ENCODE results near the gene CITED1.

Gene CITED1

DNA sequence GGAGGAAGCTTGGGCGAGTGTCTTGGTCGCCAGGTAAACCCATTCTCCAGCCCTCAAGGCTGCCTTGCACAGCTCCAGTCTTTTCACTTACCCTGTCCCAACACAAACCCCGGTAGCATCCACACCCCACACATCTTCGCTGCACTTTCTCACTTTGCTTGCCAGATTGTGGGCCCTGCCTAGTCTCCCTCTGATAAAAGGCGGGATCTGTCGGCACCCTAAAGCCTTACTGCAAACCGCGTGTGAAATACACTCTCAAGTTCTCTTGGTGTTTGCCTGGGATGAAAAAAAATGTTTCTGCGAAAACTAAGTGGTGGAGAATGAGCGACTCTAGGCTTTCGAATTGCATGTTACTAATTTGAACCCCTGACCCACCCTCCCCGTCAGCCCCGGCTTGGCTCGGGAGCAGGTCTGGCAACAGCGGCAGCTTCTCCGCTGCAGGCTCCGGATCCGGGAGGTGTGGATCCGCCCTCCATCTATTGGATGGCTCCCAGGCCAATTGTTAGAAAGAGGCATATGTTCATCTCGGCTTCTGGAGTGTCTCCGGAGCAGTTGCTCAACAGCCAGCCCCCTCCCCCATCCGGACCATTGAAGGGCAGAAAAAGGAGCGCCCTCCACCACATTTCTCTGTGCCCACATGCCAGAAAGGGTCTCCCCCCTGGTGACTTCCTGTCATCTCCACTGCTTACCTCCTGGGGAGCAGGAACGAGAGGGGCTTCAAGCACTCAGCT is 3.0 kb upstream of the CITED1 start:
- DNase-seq (ENCODE audit: low read depth): no peak

DNA sequence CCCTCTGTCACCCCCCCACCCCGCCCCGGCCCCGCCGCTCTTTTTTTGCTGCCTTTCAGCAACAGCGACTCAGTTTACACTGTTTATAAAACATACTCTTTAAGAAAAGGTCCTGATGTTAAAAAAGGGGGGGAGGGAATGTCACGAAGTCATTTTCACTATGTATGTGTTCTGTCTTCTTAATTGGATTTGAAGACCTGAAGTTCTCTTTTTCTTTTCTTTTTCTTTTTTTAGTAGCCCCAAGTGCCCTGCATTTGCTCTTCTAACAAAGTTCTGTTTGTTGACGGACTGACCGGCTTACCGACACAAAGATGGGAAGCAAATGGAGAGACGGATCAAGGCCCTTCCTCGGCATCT is 2.5 kb upstream of the CITED1 start:
- no peak for DNase-seq (ENCODE audit: low read depth)

DNA sequence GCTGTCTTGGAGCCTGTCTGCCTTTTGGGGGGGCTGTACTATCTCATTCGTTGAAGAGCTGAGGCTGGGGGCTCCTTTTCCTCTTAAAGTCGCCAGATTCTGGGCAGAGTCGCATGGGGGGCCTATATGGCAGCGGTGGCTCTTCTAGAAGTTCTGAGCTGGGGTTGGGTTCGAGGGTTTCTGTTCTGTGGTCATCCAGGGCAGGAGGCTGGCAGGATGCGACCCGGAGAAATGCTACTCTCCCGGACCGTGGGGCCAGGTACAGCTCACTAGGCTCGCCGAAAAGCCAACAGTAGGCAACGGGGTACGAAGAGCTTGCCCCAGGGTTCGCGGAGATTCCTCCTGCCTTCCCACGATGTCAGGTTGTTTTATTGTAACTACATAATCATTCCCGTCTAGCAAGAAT is 1.9 kb upstream of the CITED1 start:
- no peak for DNase-seq (ENCODE audit: low read depth)

DNA sequence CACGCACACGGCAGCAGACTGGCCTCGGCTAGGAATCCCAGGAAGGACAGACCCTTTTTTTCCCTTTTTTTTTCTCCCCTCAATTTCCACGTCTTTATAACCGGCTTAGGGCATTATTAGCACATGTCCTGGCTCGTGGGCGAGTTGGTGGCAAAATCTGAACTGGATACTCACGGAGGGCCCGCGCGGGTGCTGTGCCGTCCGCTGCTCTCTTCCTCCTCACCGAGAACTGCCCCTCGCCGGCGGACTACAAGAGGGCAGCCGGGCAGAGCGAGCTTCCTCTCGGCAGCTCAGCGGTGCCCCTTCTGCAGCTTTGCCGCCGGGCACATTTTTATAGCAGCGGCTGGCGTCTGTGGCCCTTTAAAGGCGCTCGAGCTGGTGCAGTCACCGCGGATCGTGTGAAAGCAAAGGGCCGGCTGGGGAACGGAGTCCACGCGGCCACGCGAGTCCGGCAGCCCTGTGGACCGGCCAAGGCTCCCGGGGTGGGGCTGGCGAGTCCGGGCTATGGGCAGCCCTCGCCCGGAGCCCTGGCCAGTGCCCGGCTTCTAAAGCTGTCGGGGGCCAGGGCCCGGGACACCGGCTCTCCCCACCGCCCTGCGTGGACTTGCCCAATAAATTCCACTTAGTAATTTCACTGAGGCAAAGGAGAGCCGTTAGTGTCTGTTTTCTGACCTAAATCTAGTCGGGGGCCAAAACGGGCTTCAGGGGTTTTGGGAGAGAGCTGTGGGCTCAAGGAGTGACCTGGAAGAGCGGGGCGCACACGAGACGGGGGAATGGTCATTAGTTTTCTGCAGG is 1.3 kb upstream of the CITED1 start:
- DNase-seq (ENCODE audit: low read depth): no peak

DNA sequence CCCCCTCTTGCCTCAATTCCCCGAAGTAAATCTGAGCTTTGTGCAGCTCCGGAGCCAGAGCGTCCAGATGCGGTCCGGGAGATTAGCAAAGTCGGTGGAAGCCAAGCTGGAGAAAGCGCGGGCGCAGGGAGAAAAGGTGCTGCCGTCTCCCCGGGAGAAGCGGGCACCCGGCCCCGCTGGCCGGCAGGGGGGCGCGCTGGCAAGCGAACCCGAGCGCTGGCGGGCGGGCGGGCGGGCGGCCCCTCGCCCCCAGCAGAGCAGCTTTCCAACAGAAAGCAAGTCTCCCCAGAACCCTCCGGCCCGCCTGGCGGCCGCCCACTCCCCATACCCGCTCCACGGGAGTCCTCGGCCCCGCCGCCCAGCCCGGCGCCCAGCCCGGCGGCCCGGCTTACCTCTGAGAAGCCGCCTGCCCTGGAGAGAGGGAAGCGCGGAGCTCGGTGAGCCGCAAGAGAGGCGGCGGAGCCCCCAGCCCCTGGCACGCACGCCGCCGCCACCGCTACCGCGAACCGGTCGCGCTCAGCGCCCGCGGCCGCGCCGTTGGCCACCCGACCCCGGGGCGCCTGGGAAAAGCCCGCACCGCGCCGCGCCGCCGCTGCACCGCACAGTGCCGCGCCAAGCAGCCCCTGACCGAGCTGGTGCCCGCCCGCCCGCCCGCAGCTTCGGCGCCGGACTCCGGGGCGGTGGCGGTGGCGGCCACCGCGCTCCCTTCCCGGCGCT is 529 bp upstream of the CITED1 start:
- no peak for DNase-seq (ENCODE audit: low read depth)

DNA sequence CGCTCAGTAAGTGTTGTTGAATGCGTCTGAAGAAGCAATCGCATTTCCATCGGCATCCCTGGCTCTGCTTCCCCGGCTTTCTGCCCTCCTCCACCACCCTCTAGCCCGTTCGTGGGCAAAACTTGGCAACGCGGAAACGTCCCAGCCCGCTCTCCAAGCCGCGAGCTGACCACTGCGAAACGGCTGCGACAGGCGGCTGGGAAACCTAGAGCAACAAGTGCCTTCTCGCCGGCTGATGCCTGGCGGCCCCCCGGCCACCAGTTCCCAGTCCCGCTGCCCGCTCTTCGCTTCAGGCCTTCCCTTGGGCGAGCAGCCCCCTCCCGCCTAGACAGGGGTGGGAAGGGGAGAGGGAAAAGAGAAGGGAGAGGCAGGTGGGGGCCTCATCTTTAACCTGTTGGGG is 837 bp downstream of the CITED1 start:
- no peak for DNase-seq (ENCODE audit: low read depth)

DNA sequence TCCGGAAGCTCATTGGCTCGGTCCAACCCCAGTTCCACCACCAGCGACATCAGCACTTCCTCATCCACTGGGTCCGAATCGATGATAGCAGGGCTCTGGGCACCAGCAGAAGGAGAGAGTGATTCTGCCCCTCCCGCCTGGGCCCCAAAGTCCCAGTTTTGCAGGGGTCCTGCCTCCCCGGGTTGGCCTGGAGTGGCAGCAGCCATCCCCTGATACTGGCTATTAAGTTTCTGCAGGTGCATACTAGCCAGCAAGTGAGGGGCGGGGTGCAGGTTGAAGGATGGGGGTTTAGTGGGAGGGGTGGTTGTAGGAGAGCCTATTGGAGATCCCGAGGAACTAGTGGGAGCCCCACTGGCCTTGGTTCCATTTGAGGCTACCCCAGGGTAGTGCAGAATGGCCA is 3.9 kb downstream of the CITED1 start:
- no peak for DNase-seq (ENCODE audit: low read depth)

DNA sequence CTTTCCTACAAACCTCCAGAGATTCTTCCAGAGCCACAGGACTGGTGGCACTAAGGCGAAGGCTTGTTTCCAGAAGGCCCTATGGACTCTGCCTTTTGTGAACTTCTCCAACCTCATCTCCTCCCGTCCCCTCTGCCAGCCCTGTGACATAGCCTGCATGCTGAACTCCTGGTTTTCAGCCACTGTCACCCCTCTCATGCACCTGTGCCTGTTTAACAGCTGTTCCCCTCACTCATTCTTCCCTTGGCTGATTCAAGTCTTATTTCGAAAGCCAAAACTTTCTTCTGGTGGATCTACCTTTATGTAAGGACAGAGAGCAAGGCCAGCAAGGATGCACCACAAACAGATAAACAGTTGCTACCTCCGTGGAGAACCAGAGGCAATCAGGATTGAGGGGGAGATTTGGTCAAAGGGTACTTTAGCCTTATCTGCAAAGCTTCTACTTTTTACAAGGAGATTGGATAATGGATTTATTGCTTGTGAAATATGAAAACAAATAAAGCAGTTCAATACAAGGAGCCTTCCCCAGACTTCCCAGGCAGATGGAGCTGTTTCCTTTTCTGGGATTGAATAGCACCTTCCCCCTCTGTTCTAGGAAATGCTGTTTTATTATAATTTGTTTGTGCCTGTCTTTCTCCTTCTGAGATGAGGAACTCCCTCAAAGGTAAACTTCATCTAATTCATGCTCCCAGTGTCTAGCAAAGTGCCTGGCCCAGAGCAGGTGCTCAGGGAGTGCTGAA is 5.7 kb downstream of the CITED1 start:
- no peak for DNase-seq (ENCODE audit: low read depth)

DNA sequence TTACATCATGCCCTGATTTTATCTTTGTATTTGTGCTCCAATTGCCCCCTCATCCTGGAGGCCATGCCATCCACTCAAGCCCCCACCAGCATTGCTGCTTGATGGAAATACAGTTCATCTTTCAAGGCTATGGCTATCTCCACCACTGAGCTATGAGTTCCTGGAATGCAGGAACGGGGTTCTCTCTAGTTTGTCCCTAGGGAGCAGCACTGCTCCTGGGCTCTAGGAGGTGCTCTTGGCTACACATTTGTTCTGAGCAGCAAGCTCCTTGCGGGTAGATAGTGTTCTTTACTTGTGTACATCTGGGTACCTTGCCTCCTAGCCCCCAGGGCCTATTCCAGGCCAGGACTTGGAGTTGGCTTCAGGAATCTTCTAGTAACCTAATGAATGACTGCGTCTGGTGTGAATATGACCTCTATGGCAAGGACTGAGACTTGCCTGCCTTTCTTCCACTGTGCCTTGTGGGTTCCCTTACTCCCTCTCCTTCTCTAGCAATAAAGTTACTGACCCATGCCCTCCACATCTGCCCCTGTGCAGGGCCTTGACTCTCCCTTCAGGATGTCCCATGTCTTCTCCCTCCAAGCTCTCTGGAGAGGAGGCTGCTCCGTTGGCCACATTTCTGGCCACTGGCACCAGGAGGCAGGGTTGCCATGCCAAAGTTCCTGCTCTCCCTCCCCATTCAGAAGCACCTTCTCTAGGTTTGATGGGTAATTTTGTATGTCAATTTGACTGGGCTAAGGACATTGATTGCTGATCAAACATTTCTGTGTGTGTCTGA is 7.6 kb downstream of the CITED1 start:
- no peak for DNase-seq (ENCODE audit: low read depth)

DNA sequence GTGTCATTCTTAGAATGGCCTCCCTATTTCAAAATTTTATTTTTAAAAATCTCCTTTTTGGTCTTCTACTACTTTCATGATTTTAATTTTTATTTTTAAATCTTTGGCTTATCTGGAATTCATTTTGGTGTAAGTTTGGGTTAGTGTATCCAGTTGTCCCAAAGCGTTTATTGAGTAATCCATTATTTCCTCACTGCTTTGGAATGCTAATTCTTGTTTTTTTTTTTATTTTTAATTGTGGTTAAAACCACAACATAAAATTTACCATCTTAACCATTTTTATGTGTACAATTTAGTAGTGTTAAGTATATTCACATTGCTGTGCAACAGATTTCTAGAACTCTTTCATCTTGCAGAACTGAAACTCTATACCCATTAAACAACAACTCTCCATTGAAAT is 8.7 kb downstream of the CITED1 start:
- no peak for DNase-seq (ENCODE audit: low read depth)

DNA sequence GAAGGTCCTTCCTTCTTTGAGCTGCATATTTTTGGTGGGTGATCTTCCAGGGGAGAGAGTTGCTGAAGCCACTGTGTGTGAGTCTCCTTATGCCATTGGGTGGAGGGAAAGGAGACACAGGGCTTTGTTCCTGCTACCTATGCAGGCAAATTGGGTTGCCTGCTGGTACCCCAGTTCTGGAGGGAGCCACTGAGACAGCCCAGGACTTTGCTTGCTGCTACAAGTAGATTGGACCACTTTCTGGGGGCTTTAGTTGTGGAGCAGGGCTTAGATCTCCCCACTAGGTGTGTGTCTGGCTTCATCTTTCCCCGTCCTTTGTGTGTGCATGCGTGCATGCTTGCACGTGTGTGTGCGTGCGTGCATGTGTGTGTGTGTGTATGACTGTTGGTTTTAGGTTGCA is 10.0 kb downstream of the CITED1 start:
- DNase-seq (ENCODE audit: low read depth): no peak

DNA sequence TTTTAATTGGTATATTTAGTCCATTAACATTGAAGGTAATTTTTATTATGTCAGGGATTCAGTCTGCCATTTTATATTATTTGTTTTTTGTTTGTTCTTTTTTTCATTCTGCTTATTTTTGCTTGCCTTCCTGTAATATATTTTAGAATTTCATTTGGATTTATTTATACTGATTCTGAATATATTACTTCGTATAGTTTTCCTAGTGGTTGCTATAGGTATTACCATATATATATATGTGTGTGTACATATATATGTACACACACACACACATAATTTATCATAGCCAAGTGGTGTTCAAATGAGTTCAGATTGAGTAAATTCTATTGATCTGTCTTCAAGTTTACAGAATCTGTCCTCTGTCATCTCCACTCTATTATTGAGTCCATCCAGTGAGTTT is 11.2 kb downstream of the CITED1 start:
- DNase-seq (ENCODE audit: low read depth): no peak

DNA sequence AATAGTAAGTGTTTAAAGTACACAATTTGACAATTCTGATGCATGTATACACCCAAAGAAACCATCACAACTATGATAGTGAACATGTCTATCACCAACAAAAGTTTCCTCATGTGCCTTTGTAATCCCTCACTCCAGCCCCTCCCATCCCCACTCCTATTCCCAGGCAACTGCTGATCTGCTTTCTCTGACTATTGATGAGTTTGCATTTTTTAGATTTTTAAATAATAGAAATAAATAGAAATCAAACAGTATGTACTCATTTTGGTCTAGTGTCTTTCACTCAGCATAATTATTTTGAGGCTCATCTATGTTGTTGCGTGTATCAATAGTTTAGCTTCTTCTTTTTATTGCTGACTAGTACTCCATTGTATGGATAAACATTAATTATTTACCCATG is 23.4 kb downstream of the CITED1 start:
- no peak for DNase-seq (ENCODE audit: low read depth)

DNA sequence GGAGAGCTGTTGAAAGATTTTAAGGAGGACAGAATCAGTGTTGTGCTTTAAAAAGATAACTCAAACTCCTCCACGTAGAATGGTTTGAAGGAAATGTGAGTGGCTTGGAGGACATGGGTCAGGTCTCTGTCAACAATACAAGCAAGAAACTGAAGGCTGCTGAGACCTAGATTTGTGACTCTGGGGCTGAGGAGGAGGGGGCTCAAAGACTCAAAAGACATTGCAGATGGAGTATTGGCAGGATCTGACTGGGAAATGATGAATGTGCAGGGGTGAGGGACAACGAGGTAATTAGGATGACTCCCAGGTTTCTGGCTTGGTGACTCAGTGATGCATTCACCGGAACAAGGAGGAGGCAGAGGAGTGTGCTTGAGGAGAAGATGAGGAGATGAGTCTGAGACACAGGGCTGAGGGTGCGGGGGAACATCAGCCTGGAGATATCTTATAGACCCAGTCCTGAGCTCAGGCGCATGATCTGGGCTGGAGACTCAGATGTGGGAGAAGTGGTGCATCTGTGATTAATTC is 25.3 kb downstream of the CITED1 start:
- DNase-seq (ENCODE audit: low read depth): no peak

DNA sequence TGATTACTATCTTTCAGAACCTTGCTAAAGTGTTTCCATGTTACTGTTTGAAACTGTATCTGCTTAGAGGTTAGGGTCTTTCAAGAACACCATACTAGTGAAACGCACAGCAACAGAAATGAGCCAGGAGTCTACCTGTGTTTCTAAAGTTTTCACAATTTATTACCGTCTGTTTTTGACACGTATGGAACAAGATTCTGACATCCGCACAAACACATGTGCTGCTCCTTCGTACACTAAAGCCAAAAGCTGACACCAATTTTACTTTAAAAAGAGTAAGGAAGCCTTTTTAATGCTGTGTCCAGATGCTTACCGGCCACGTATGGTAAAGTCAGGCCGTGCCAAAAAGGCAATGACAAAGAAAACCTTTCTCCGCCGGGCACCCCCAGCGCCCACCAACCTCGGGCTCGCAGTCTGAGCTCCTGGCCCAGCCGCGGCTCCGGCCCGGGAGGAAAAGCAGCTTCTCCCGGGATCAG is 29.2 kb downstream of the CITED1 start:
- DNase-seq (ENCODE audit: low read depth): no peak

DNA sequence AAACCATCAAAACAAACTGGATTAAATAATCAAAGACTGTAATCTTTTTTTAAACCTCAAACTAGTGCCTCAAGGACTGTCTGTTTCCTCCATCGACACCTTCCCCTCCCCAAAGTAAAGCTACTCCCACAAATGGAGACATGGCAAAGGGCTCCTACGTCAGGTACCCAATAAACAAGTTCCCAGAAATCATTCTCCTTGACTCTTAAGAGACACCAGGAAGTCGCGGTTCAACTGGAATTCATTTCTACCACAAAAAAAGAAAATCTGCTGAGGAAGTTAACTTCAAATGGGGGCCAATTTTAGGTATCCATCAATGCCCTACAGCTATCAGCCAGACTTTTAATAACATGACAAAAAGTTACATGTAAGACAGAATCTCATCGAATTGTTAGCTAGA is 31.2 kb downstream of the CITED1 start:
- no peak for DNase-seq (ENCODE audit: low read depth)

DNA sequence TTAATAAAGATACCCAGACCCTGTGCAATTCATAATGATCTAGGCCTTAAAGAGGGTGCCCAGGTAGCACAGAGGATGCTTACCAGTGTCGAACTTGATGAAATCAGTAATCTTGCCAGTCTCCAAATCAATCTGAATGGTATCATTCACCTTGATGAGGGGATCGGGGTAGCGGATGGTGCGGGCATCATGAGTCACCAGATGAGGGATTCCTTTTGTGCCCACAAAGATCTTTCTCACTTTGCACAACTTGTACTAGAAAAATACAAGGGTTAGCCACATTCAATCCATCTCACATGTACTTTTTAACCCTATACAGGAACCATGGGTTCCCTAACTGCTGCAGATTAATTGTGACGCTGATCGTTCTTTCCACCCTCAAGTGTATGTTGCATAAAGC is 32.0 kb downstream of the CITED1 start:
- no peak for DNase-seq (ENCODE audit: low read depth)

DNA sequence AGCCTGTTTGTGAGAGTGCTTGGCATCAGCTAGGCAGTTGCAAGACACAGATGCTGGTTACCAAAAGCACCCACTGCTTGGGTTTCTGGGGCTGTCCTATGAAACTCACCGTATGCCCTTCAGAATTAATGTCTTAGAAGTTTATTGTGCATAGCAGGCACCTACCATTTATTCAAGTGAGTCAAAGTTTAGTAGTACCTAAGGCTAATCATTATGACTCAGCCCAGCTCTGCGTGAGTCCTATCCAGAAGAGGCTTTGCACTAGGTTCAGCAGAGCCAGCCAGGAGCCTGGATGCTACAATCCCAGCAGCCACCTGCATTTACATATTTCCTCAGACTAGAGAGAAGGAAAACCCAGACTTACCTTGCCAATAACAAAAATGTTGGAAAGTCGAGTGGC is 32.8 kb downstream of the CITED1 start:
- DNase-seq (ENCODE audit: low read depth): no peak

DNA sequence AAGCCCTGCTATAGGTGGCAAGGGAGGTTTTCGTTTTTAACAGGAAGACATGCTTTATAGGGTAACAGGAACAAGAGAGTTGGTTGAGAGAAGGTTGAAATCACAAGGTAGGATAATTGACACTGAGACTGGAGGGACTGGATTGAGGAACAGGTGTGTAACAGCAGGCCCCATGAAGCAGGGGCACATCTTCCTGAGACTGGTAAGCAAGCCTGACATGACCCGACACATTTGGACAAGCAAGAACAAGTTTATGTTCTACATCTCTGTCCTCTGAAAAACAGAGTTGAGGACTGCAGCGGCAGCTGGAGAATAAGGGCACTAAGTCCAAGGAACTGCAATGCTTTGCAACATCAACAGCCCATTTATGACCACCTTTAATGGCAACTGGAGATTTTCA is 33.9 kb downstream of the CITED1 start:
- no peak for DNase-seq (ENCODE audit: low read depth)

DNA sequence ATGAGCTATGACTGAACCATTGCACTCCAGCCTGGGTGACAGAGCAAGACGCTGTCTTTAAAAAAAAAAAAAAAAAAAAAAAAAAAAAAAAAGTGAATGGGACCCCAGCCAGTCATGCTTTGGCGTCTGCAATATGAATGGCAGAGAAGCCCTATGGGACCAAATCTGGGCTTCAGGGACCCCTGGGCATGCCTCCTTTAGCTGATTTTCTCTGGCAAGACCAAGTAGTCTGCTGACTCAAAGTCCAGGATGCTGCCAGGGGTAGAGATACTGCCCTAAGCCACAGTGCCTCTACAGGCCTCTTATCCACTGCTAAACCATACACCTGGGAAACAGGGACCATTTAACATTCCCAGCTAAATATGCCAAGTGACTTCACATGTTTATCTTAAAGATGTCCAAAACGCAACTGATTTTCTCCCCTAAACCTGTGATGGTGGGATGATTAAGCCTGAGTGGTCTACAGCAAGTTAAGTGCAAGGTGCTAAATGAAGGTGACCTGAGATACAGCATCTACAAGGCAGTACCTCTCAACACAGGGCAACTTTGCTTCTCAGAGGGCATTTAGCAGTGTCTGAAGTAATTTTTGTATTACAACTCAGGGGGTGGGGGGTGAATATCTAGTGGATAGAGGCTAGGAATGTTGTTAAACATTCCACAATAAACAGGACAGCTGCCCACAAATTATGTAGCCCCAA is 34.5 kb downstream of the CITED1 start:
- DNase-seq (ENCODE audit: low read depth): no peak

All from GM04504 (cell line).